Measurements from ENCODE around the gene PALLD.

- TF ChIP-seq CTCF (IDR thresholded peaks at IDR 0.05; ENCODE audit: low read length) (no peak), EZH2 (IDR thresholded peaks at IDR 0.05; ENCODE audit: borderline replicate concordance, low read length) (no peak)
Observed at GRCh38 chr4:168688584-168688983, 191.7 kb downstream of the PALLD start.
